Memory B cell (primary cell): Measurements from ENCODE around the gene MIER2.

Experiments used
- ATAC-seq: fragments of 150-1000 bp; cut with Tn5 transposase; 2 replicates; pipeline ENCODE4 v1.10.0; 2021; ENCODE audit warnings: low read depth, mild to moderate bottlenecking, moderate library complexity
- DNase-seq, 2 donors: peaks; one replicate each; pipeline ENCODE4 v3.0.0; 2022; ENCODE audit warnings: low spot score in 2 of 2
- H3K27ac Mint-ChIP-seq: one replicate; pipeline ENCODE4 v1.8.0; 2022; ENCODE audit warnings: mild to moderate bottlenecking, moderate library complexity, mixed read lengths
- H3K27me3 Mint-ChIP-seq: one replicate; pipeline ENCODE4 v1.8.0; 2022; ENCODE audit warnings: mixed read lengths
- H3K36me3 Mint-ChIP-seq: one replicate; pipeline ENCODE4 v1.8.0; 2022; ENCODE audit warnings: mild to moderate bottlenecking, mixed read lengths
- H3K4me1 Mint-ChIP-seq: one replicate; pipeline ENCODE4 v1.8.0; 2022; ENCODE audit warnings: mixed read lengths
- H3K4me3 Mint-ChIP-seq: one replicate; pipeline ENCODE4 v1.8.0; 2022; ENCODE audit warnings: mild to moderate bottlenecking, moderate library complexity, mixed read lengths
- H3K9me3 Mint-ChIP-seq: one replicate; pipeline ENCODE4 v1.8.0; 2022; ENCODE audit warnings: mixed read lengths

The MIER2 gene

GRCh38 chr19:338421-338820 lies 6.2 kb downstream of the MIER2 start:
- DNase-seq (no peak), ATAC-seq (no peak)
- Mint-ChIP-seq H3K36me3 (peaks cover 26% of the 10 kb centered on the region), H3K27me3 (no peaks in the 10 kb centered on the region), H3K9me3 (no peaks in the 10 kb centered on the region), H3K27ac (no peak overlapping the region), H3K4me1 (peaks cover 32% of the 10 kb centered on the region), H3K4me3 (no peak overlapping the region)

DNA sequence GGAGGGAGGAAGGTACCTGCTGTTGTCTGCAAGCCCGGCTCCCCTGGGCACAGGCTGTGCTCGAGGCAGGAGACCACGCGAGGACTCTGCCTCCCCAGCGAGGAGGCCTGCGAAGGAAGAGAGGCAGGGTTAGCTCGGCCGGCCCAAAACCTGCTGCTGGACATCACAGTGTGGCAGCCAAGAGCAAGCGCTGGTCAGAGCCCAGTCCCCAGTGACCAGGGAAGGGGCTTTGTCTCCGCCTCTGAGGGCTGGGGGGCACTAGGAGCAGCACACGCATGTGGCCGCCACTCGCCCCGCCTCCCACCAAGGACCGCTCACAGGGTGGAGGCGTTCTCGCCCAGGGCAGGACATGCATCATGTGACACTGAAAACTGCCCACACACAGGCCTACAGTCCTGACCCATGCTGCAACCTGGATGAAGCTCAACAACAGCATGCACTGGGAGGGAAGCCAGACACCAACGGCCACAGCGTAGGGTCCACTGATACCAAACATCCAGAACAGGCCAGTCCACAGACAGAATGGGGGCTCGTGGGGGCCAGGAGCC lies 8.5 kb downstream of the MIER2 start:
- Mint-ChIP-seq H3K4me3 (no peak overlapping the region), H3K27ac (no peak overlapping the region), H3K27me3 (no peaks in the 10 kb centered on the region), H3K36me3 (peaks cover 29% of the 10 kb centered on the region), H3K4me1 (peaks cover 18% of the 10 kb centered on the region), H3K9me3 (no peaks in the 10 kb centered on the region)
- ATAC-seq (no peak), DNase-seq (no peak)

- Mint-ChIP-seq H3K4me3 (no peak overlapping the region), H3K9me3 (no peaks in the 10 kb centered on the region), H3K36me3 (peaks cover 32% of the 10 kb centered on the region), H3K27me3 (no peaks in the 10 kb centered on the region), H3K27ac (no peak overlapping the region), H3K4me1 (peaks cover 15% of the 10 kb centered on the region)
- no peak for ATAC-seq
- no peak for DNase-seq
Observed at GRCh38 chr19:335486-336066, 9.0 kb downstream of the MIER2 start.

DNA sequence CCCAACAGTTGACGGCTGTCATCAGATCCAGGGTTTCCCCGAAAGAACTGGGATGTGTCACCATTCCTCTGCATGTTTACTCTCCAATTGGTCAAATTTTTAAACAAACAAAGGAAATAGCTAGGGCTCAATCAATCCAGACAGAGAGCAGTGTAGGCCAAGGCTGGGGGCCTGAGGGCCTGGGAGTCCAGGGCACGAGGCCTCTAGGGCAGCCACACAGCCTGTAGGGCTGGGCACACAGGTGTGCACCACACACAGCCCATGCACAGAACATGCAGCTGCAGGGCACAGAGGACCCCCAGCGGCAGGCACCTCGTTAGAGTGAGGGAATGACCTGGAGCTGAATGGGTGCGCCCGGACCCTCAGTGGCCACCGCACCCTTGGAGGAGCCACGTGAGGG lies 9.5 kb downstream of the MIER2 start:
- no peak overlapping the region for H3K4me3 Mint-ChIP-seq
- no peaks in the 10 kb centered on the region for H3K27me3 Mint-ChIP-seq
- H3K36me3 Mint-ChIP-seq, result peaks cover 29% of the 10 kb centered on the region

GRCh38 chr19:334296-335071 lies 10.1 kb downstream of the MIER2 start:
- Mint-ChIP-seq H3K27me3 (no peaks in the 10 kb centered on the region), H3K4me1 (peaks cover 9% of the 10 kb centered on the region), H3K36me3 (peaks cover 26% of the 10 kb centered on the region), H3K27ac (no peak overlapping the region), H3K4me3 (no peak overlapping the region), H3K9me3 (no peaks in the 10 kb centered on the region)
- ATAC-seq (no peak), DNase-seq (no peak)

More for the DNA sequence above, 9.5 kb downstream of the MIER2 start:
- DNase-seq, result no peak
- Mint-ChIP-seq H3K27ac (no peak overlapping the region), H3K9me3 (no peaks in the 10 kb centered on the region), H3K4me1 (peaks cover 12% of the 10 kb centered on the region)
- no peak for ATAC-seq

- Mint-ChIP-seq H3K4me1 (no peaks in the 10 kb centered on the region), H3K27ac (no peak overlapping the region), H3K4me3 (no peak overlapping the region), H3K9me3 (peaks cover 6% of the 10 kb centered on the region), H3K36me3 (peaks cover 39% of the 10 kb centered on the region), H3K27me3 (no peaks in the 10 kb centered on the region)
- ATAC-seq (no peak), DNase-seq (no peak)
Observed at GRCh38 chr19:330503-330902, 14.1 kb downstream of the MIER2 start.

- no peak overlapping the region for H3K4me3 Mint-ChIP-seq
- H3K36me3 Mint-ChIP-seq, result peaks cover 36% of the 10 kb centered on the region
- H3K27ac Mint-ChIP-seq, result no peak overlapping the region
- DNase-seq (no peak), ATAC-seq (no peak)
- H3K27me3 Mint-ChIP-seq, result no peaks in the 10 kb centered on the region
- H3K9me3 Mint-ChIP-seq, result peaks cover 6% of the 10 kb centered on the region
- H3K4me1 Mint-ChIP-seq, result no peaks in the 10 kb centered on the region
Observed at GRCh38 chr19:329876-330275, 14.7 kb downstream of the MIER2 start.

GRCh38 chr19:328025-328505 lies 16.5 kb downstream of the MIER2 start:
- Mint-ChIP-seq H3K27ac (no peak overlapping the region), H3K27me3 (no peaks in the 10 kb centered on the region), H3K9me3 (peaks cover 6% of the 10 kb centered on the region), H3K4me3 (no peak overlapping the region), H3K36me3 (peaks cover 35% of the 10 kb centered on the region), H3K4me1 (no peaks in the 10 kb centered on the region)
- DNase-seq (no peak), ATAC-seq (no peak)

GRCh38 chr19:327291-328024 lies 17.1 kb downstream of the MIER2 start:
- Mint-ChIP-seq H3K9me3 (peaks cover 6% of the 10 kb centered on the region), H3K4me1 (no peaks in the 10 kb centered on the region), H3K36me3 (peaks cover 35% of the 10 kb centered on the region), H3K4me3 (no peak overlapping the region), H3K27ac (no peak overlapping the region), H3K27me3 (no peaks in the 10 kb centered on the region)
- ATAC-seq, result no peak
- DNase-seq, result no peak

- ATAC-seq (no peak), DNase-seq (no peak)
- peaks cover 35% of the 10 kb centered on the region for H3K36me3 Mint-ChIP-seq
- H3K4me1 Mint-ChIP-seq, result no peaks in the 10 kb centered on the region
- peaks cover 6% of the 10 kb centered on the region for H3K9me3 Mint-ChIP-seq
- H3K27me3 Mint-ChIP-seq, result no peaks in the 10 kb centered on the region
- no peak overlapping the region for H3K4me3 Mint-ChIP-seq
- no peak overlapping the region for H3K27ac Mint-ChIP-seq
Observed at GRCh38 chr19:326871-327270, 17.7 kb downstream of the MIER2 start.

DNA sequence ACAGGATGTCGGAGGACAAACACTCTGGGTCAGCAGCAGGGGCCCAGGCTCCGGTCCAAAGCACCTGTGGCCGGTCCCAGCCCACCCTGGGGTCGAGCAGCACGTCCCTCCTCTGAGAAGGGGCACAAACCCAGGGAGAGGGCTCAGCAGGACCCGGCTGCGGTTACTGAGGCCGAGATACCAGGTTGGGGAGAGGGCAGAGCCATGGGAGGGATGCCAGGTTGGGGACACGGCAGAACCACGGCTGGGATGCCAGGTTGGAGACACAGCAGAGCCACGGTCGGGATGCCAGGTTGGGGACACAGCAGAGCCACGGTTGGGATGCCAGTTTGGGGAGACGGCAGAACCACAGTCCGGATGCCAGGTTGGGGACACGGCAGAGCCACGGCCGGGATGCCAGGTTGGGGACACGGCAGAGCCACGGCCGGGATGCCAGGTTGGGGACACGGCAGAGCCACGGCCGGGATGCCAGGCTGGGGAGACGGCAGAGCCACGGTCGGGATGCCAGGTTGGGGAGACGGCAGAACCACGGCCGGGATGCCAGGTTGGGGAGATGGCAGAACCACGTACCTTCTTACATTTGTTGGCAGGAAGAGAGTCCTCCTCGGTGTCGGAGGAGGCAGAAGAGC lies 18.5 kb downstream of the MIER2 start:
- no peaks in the 10 kb centered on the region for H3K4me1 Mint-ChIP-seq
- H3K4me3 Mint-ChIP-seq, result no peak overlapping the region
- H3K9me3 Mint-ChIP-seq, result peaks cover 6% of the 10 kb centered on the region
- DNase-seq (no peak), ATAC-seq (no peak)
- no peaks in the 10 kb centered on the region for H3K27me3 Mint-ChIP-seq
- no peak overlapping the region for H3K27ac Mint-ChIP-seq
- peaks cover 34% of the 10 kb centered on the region for H3K36me3 Mint-ChIP-seq

- Mint-ChIP-seq H3K27me3 (no peaks in the 10 kb centered on the region), H3K4me3 (no peak overlapping the region), H3K27ac (no peak overlapping the region), H3K36me3 (peaks cover 35% of the 10 kb centered on the region), H3K4me1 (no peaks in the 10 kb centered on the region), H3K9me3 (peaks cover 6% of the 10 kb centered on the region)
- no peak for ATAC-seq
- no peak for DNase-seq
Observed at GRCh38 chr19:325173-325936, 19.2 kb downstream of the MIER2 start.

DNA sequence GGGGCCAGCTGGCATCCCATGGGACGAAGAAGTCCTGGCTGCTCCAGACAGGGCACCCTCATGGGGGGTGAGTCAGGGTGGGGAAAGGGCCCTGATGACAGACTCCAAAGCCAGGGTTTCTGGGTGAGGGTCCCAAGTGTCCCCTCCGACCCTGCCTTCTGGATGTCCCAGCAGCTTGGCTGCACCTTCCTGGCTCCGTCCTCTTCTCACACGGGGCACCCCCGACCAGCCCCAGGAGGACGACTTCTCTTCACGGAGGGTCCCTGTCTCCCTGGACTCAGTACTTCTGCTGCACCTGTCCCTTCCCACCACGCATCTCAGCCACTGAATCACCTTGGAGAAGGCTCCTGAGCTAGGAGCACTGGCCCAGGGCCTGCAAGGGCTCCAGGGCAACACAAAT lies 19.9 kb downstream of the MIER2 start:
- ATAC-seq (no peak), DNase-seq (no peak)
- no peak overlapping the region for H3K4me3 Mint-ChIP-seq
- H3K27ac Mint-ChIP-seq, result no peak overlapping the region
- peaks cover 6% of the 10 kb centered on the region for H3K9me3 Mint-ChIP-seq
- H3K36me3 Mint-ChIP-seq, result peaks cover 39% of the 10 kb centered on the region
- no peaks in the 10 kb centered on the region for H3K27me3 Mint-ChIP-seq
- no peaks in the 10 kb centered on the region for H3K4me1 Mint-ChIP-seq
